Stimulated activated CD4-positive, alpha-beta T cell treated with anti-CD3 and anti-CD28 coated beads, TNF-alpha, amount 100 ng/mL, for 48 hours (primary cell): ENCODE measurements around the gene MARS2.
"Not testable (repeated sequence)": the region's sequence is repeated elsewhere in the genome, so short reads cannot be mapped to it uniquely, and the experiment has no call there.

Experiments
- DNase-seq, 3 donors: peaks; one replicate each; pipeline ENCODE4 v3.0.0-alpha.2; 2020; ENCODE audit warnings: low read depth in 3 of 3

MARS2 gene

GRCh38 chr2:197705121-197705911 is at the start of gene MARS2:
Gene MARS2, plus strand, starts transcription at chr2:197705369. Its CDS starts 37 bp downstream, at chr2:197705406.
- peak; percentile 86 to 89 (median 88) for DNase-seq

DNA sequence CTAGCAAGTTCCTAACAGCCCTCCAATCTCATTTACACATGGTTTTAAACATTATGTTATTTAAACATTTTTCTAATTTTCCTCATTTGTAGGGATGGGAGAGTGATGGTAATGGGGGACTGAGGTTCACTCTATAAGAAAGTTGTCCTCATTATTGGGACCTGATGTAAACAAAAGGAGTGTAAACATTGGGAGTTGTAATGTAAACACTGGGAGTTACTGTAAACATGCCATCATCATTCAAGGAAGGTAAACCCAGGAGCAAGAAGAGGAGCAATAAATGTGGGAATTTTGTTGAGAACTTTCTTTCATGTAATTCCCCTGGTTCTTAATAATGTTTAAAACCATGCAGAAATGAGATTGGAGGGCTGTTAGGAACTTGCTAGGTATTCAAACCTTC is 47.6 kb upstream of the MARS2 start:
- no peak for DNase-seq

GRCh38 chr2:197661626-197662025 is 43.5 kb upstream of the MARS2 start:
- no peak for DNase-seq

- no peak for DNase-seq
Observed at GRCh38 chr2:197666277-197666676, 38.9 kb upstream of the MARS2 start.

- DNase-seq = no peak
Observed at GRCh38 chr2:197668296-197668695, 36.9 kb upstream of the MARS2 start.

GRCh38 chr2:197669077-197669476 is 36.1 kb upstream of the MARS2 start:
- no peak for DNase-seq

- DNase-seq = no peak
Observed at GRCh38 chr2:197672371-197672893, 32.7 kb upstream of the MARS2 start.

DNA sequence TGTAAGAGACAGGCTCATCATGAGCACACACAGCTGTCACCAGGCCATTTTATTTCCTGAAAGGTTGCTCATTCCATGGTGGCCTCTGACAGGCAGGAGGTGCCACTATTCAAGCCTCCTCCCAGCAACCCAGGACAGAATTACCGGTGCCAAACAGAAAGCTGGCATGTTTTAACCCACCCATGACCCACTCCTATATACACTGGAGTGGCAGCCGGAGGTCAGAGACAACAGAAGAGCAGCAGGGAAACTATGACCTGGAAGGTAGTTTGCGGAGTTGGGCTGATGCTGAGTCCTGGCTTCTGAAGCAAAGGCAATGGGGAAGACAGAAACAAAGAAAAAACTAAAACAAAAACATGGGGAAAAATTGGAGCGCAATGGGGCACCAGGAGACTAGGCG is 32.1 kb upstream of the MARS2 start:
- DNase-seq = no peak

DNA sequence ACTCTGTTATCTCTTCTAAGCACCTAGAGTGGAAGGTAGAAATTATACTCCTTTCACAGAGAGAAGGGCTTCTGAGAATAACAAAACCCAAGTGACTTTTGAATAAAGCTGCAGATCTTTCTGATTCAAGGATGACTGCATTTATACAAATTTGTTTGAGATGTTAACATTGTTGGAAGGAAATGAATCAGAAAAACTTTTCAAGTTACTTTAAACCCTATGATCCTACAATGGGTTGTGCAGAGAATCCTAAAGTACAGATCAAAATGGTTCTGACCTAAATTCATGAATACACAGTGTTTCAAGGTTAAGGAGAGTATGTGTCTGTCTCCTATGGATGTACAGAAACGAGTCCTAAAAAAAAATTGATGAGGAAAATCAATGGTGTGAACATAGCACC is 31.6 kb upstream of the MARS2 start:
- DNase-seq = no peak

- no peak for DNase-seq
Observed at GRCh38 chr2:197674060-197674459, 31.1 kb upstream of the MARS2 start.

DNA sequence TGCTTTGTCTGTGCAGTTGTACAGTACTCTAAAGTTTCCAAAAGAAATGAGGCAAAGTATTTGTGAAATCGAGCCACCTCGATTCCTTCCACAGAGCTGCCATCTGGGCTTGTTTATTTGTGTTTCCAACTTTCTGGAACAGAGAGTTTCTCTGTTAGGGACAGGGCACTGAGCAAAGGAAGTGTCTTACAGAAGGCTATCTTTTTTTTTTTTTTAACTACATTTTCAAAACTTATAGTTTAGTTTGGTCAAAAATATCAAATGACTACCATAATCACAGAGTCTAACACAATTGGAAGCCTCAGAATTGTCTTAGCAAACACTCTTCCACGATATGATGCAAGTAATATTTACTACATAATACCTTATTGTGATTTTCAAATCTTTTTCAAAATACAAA is 30.6 kb upstream of the MARS2 start:
- no peak for DNase-seq

- DNase-seq = no peak
Observed at GRCh38 chr2:197675246-197675645, 29.9 kb upstream of the MARS2 start, which contains the start of gene RFTN2. Gene RFTN2, minus strand, starts transcription at chr2:197675587. Its CDS starts 129 bp downstream, at chr2:197675458.

DNA sequence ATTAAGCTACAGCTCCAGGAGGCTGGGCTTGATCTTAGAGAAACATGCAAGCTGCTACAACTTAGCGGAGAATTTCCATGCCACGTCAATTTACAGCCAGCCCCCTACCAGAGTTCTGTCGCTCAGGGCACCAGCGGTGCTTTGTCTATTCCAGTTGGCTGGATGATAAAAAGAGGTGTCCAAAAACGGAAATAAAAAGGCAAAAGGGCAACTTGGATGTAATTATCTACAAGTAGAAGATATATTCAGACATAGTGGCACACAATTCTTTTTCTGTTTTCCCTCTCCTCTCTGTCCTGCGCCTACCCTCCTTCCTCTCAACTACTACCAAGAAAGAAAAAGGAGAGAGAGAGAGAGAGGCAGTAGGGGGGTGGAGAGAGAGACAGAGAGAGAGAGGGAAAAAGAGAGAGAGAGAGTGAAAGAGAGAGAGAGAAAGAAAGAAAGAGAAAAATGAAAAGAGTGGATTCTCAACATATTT is 29.4 kb upstream of the MARS2 start:
- DNase-seq = no peak

GRCh38 chr2:197677056-197677455 is 28.1 kb upstream of the MARS2 start:
- DNase-seq = no peak

DNA sequence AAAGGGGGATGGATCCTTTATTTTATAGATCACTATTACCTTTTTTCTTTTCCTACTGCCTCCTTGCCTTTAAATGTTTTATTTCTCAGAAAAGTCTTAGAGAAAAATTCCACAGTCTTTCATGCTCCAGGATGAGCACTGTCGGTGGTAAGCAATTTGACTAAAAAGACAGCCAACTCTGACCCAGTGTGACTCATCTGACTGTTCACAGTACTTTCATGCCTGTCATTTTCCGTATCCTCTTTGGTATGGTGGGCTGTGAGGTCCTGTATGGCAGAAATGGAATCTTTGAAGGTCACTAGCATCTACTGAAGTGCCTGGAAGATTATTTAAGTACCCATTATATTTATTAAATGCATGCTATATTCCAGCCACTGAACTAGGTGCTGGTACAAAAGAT is 27.7 kb upstream of the MARS2 start:
- no peak for DNase-seq

DNA sequence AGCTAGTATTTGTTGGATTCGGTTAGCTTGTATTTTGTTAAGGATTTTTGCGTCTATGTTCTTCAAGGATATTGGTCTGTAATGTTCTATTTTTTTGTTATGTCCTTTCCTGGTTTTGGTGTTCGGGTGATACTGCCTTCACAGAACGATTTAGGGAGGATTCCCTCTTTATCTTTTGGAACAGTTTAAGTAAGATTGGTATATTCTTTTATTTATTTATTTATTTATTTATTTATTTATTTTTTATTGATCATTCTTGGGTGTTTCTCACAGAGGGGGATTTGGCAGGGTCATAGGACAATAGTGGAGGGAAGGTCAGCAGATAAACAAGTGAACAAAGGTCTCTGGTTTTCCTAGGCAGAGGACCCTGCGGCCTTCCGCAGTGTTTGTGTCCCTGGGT is 10.0 kb upstream of the MARS2 start:
- not testable (repeated sequence) for DNase-seq

- DNase-seq = not testable (repeated sequence)
Observed at GRCh38 chr2:197695971-197696370, 9.2 kb upstream of the MARS2 start.

DNA sequence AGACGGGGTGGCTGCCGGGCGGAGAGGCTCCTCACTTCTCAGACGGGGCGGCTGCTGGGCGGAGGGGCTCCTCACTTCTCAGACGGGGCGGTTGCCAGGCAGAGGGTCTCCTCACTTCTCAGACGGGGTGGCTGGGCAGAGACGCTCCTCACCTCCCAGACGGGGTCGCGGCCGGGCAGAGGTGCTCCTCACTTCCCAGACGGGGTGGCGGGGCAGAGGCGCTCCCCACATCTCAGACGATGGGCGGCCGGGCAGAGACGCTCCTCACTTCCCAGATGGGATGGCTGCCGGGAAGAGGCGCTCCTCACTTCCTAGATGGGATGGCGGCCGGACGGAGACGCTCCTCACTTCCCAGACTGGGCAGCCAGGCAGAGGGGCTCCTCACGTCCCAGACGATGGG is 8.6 kb upstream of the MARS2 start:
- not testable (repeated sequence) for DNase-seq

DNA sequence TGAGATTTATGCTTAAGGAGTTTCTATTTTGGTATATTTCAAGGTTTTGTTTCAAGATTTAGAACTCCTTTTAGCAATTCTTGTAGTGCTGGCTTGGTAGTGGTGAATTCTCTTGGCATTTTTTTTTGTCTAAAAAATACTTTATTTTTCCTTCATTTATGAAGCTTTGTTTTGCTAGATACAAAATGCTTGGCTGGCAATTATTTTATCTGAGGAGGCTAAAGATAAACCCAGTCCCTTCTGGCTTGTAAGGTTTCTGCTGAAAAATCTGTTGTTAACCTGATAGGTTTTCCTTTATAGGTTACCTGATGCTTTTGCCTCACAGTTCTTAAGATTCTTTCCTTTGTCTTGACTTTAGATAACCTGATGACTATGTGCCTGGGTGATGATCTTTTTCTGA is 5.4 kb upstream of the MARS2 start:
- DNase-seq = not testable (repeated sequence)

DNA sequence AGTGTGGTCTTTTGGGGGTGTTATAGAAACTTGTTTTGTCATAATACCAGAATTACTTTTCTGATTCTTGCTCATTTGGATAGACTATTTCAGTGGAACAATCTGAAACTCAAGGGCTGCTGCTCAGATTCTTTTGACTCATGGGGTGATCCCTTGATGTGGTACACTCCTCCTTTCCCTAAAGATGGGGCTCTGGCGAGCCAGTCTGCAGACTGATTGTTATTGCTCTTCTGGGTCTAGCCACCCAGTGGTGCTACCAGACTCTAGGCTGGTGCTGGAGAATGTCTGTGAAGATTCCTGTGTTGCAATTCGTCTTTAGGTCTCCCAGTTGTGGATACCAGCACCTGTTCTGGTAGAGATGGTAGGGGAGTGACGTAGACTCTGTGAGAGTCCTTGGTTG is 4.2 kb upstream of the MARS2 start:
- no peak for DNase-seq

GRCh38 chr2:197704434-197705120 is 592 bp upstream of the MARS2 start:
- DNase-seq = no peak

DNA sequence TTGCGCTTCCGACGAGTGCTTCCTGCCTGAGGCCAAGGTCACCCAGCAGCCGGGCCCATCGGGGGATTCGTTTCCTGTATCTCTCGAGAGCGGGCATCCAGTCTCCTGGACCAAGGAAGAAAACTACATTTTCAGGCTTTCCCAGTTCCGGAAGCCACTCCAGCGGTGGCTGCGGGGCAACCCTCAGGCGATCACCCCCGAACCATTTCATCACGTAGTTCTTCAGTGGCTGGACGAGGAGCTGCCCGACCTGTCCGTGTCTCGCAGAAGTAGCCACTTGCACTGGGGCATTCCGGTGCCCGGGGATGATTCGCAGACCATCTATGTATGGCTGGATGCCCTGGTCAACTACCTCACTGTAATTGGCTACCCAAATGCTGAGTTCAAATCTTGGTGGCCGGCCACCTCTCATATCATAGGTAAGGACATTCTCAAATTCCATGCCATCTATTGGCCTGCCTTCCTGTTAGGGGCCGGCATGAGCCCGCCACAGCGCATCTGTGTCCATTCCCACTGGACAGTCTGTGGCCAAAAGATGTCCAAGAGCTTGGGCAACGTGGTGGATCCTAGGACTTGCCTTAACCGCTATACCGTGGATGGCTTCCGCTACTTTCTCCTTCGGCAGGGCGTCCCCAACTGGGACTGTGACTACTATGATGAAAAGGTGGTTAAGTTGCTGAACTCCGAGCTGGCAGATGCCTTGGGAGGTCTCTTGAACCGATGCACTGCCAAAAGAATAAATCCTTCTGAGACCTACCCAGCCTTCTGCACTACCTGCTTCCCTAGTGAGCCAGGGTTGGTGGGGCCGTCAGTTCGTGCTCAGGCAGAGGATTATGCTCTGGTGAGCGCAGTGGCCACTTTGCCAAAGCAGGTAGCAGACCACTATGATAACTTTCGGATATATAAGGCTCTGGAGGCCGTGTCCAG is 1.0 kb downstream of the MARS2 start:
- DNase-seq = no peak
